ENCODE data around the gene SLC1A1. TPM values are rescaled to one million over a fixed set of nuclear protein-coding genes. Genes with fewer than 3 reads are reported as not detected.

Gene SLC1A1
- total RNA-seq, 1 donor from 2014 or later: 52.7 TPM

GRCh38 chr9:4508907-4509589, 18.8 kb downstream of the SLC1A1 start:
- intact Hi-C loops (cut with DNase I): no loop called here
- no peaks in the 10 kb centered on the region for H3K36me3 ChIP-seq
- DNase-seq: no peak
- ATAC-seq: no peak
- H3K4me3 ChIP-seq: no peak overlapping the region
- H3K4me1 ChIP-seq: no peaks in the 10 kb centered on the region
- H3K27me3 ChIP-seq: no peaks in the 10 kb centered on the region
- no peak overlapping the region for H3K27ac ChIP-seq
- TF ChIP-seq CTCF (IDR thresholded peaks at IDR 0.05): no peak
- H3K9me3 ChIP-seq: no peaks in the 10 kb centered on the region

- no peak for TF ChIP-seq CTCF (IDR thresholded peaks at IDR 0.05)
- H3K4me3 ChIP-seq: no peak overlapping the region
- ATAC-seq: no peak
- H3K27me3 ChIP-seq: no peaks in the 10 kb centered on the region
- no peaks in the 10 kb centered on the region for H3K4me1 ChIP-seq
- no peak overlapping the region for H3K27ac ChIP-seq
- intact Hi-C loops (cut with DNase I): no loop called here
- H3K36me3 ChIP-seq: no peaks in the 10 kb centered on the region
- DNase-seq: no peak
- no peaks in the 10 kb centered on the region for H3K9me3 ChIP-seq
Observed at GRCh38 chr9:4509590-4509984, 19.3 kb downstream of the SLC1A1 start.

GRCh38 chr9:4510546-4511322, 20.5 kb downstream of the SLC1A1 start:
- H3K27ac ChIP-seq: no peak overlapping the region
- DNase-seq (no peak), ATAC-seq (no peak)
- H3K9me3 ChIP-seq: no peaks in the 10 kb centered on the region
- TF ChIP-seq CTCF (IDR thresholded peaks at IDR 0.05): no peak
- no peaks in the 10 kb centered on the region for H3K27me3 ChIP-seq
- H3K4me3 ChIP-seq: no peak overlapping the region
- intact Hi-C loops (cut with DNase I): no loop called here
- no peaks in the 10 kb centered on the region for H3K4me1 ChIP-seq
- no peaks in the 10 kb centered on the region for H3K36me3 ChIP-seq

- H3K27me3 ChIP-seq: no peaks in the 10 kb centered on the region
- H3K36me3 ChIP-seq: no peaks in the 10 kb centered on the region
- H3K9me3 ChIP-seq: no peaks in the 10 kb centered on the region
- no peak for TF ChIP-seq CTCF (IDR thresholded peaks at IDR 0.05)
- no peak for ATAC-seq
- no peak for DNase-seq
- no peak overlapping the region for H3K27ac ChIP-seq
- H3K4me1 ChIP-seq: no peaks in the 10 kb centered on the region
- no peak overlapping the region for H3K4me3 ChIP-seq
- intact Hi-C loops (cut with DNase I): no loop called here
Observed at GRCh38 chr9:4514252-4515128, 24.2 kb downstream of the SLC1A1 start.

GRCh38 chr9:4515958-4516375, 25.7 kb downstream of the SLC1A1 start:
- H3K27me3 ChIP-seq: no peaks in the 10 kb centered on the region
- no peaks in the 10 kb centered on the region for H3K9me3 ChIP-seq
- H3K4me3 ChIP-seq: no peak overlapping the region
- DNase-seq (no peak), ATAC-seq (no peak)
- H3K4me1 ChIP-seq: no peaks in the 10 kb centered on the region
- H3K27ac ChIP-seq: no peak overlapping the region
- no peaks in the 10 kb centered on the region for H3K36me3 ChIP-seq
- intact Hi-C loops (cut with DNase I): no loop called here
- TF ChIP-seq CTCF (IDR thresholded peaks at IDR 0.05): no peak

Data from upper lobe of right lung (tissue), 1 donor.